HG03469 (cell line): Measurements from ENCODE around the gene TMEM59.
"Not testable (repeated sequence)": the region's sequence is repeated elsewhere in the genome, so short reads cannot be mapped to it uniquely, and the experiment has no call there.

Experiments used
- ATAC-seq: cut with Tn5 transposase; IDR thresholded peaks from one replicate; pipeline ENCODE4 v1.9.1; 2021; ENCODE audit warnings: mild to moderate bottlenecking, moderate library complexity, moderate number of reproducible peaks; ENCODE audit not compliant: unreplicated experiment

Gene TMEM59, protein sequence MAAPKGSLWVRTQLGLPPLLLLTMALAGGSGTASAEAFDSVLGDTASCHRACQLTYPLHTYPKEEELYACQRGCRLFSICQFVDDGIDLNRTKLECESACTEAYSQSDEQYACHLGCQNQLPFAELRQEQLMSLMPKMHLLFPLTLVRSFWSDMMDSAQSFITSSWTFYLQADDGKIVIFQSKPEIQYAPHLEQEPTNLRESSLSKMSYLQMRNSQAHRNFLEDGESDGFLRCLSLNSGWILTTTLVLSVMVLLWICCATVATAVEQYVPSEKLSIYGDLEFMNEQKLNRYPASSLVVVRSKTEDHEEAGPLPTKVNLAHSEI

DNA sequence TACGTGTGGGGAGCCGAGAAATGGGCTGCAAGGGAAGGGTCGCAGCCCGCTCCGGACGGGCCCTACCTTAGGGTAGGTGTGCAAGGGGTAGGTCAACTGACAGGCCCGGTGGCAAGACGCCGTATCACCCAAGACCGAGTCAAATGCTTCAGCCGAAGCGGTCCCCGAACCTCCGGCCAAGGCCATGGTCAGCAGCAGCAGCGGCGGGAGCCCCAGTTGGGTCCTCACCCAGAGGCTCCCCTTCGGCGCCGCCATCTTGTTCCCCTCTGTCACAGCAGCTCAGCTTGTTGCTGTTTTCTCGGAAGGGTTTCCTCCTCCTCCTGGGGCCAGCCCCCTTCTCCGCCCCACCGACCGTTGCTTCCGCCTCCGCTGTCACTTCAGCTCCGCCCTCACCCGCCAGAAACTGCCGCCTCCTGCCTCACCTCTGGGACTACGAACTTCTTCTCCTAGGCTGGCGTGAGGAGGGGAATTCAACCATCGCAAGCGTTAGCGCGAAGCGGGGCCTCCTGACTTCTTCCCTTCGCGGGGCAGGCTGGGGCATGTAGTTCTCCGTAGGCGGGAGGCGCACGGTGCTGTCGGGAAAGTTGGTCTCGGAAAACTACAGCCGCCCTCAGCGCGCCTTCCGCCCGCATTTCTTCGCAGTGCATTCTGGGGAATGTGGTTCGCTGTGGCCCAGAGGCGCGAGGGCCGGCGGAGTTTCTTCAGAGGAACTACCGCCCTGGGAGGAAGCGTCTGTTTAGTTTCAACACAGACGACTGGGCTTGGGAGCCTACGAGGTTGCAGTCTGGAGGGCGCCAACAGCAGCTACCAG is at the start of gene TMEM59, which contains the start of gene TCEANC2:
TSS of gene TMEM59 (minus strand) at position 271 of the 811 bp plus-strand sequence. CDS start at position 255, 16 bp downstream.
TSS of gene TCEANC2 (plus strand) at position 675 of the 811 bp plus-strand sequence. CDS start 815 bp downstream, outside the sequence.
- ATAC-seq: peak; percentile 85

DNA sequence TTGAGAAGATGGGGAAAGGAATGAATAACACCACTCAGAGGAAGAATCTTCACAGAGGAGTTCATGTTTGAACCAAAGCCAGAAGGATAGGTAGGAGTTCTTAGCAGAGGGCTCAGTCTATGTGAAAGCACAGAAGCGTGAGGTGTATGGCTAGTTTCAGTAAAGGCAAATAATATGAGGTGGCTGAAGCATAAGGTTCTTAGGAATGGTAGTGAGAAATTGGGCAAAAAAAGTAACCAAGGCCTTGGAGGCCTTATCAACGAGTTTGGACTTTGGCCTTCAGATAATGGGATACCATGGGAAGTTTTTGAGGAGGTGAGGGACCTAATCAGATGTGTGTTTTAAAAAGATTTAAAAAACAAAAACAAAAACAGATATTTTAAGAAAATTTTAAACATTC is 47.5 kb upstream of the TMEM59 start:
- no peak for ATAC-seq

DNA sequence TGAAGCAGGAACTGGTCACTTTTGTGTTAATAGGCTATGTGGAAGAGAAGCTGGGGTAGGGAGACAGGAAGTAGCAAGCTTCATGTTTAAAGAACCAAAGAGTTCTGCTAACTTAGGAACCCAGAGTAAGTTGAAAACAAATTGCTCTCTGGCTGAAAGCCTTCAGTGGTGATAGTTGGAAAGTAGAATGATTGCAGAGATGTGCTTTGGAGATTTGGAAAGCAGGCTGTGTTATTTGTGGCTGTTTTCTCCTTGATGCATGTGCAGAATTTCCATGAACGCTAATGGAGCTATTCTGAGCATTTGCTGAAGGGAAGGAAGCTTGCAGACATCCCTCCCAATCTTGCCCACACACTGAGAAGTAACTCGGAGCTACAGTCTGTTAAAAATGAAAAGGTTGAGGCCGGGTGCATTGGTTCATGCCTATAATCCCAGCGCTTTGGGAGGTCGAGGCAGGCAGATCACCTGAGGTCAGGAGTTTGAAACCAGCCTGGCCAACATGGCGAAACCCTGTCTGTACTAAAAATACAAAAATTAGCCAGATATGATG is 46.1 kb upstream of the TMEM59 start:
- ATAC-seq: no peak

DNA sequence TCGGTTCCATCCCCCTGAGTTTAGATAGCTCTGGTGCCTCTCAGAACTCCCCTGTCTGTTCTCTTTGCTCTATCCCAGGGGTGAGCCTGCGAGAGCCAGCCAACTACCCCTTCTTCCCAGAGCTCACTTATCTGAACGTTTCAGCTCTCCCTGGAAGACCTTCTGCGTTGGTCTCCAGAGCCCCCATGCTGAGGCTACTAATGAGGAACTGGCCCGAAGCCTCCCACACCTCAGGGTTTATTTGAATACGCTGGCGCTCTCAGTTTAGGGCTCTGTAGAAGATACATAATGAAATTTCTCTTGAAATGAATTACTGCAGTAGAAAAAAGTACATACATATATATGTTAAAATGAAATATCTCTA is 43.9 kb upstream of the TMEM59 start:
- ATAC-seq: no peak

GRCh38 chr1:54096227-54096876 is 43.3 kb upstream of the TMEM59 start:
- no peak for ATAC-seq

GRCh38 chr1:54095546-54096226 is 42.7 kb upstream of the TMEM59 start:
- no peak for ATAC-seq

- not testable (repeated sequence) for ATAC-seq
Measured at GRCh38 chr1:54094730-54095105, 41.7 kb upstream of the TMEM59 start.

DNA sequence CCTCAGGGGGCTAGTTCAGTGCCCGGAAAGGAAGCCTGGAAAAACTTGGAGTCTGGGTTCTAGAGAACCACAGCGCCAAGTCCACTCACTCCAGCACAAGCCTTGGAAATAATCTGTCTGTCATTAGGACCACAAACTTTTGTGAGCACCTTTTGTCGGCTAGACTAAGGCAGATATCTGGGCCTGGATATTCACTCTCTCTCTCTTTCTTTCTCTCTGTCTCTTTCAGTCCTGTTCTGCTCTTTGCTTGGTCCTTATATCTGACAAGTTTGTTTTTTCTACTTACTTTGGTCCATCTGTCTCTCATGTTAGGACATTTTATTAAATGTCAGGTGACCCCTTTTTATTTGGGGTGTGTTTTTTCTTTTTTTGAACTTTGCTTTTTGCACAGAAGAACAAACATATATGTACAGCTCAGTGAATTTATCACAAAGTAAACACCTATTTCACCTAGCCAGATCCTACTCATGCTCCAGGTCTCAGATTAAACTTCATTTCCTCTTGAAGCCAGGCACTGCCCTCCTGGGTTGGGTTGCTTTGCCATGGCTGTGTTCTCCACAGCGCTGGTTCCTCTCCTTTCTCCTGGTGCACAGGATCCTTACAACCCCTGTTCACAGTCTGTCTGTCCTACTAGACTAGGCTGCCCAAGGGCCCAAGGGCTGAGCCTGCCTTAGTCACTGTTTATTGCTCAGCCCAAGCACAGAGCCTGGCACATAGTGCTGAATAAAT is 41.2 kb upstream of the TMEM59 start:
- ATAC-seq: no peak

GRCh38 chr1:54091666-54092065 is 38.7 kb upstream of the TMEM59 start:
- ATAC-seq: no peak

DNA sequence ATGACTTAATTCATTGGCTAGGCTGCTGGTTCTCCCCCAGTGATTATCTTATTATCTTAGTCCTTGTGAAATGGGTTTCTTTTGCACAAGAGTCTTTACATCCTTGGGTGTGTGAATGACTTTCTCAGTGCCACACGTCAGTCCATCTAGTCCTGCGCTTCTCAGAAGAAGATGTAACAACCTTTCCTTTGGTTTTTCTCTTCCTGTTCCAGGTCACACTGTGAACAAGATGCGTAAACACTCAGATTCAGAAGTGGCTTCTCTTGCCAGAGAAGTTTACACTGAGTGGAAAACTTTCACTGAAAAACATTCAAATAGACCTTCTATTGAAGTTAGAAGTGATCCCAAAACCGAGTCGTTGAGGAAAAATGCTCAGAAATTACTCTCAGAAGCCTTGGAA is 35.4 kb upstream of the TMEM59 start:
- no peak for ATAC-seq

GRCh38 chr1:54086754-54087153 is 33.8 kb upstream of the TMEM59 start:
- ATAC-seq: no peak

- no peak for ATAC-seq
Measured at GRCh38 chr1:54084794-54085193, 31.8 kb upstream of the TMEM59 start.

GRCh38 chr1:54081306-54082270 is 28.6 kb upstream of the TMEM59 start:
- ATAC-seq: peak; percentile 54

- no peak for ATAC-seq
Measured at GRCh38 chr1:54080598-54081049, 27.6 kb upstream of the TMEM59 start.

DNA sequence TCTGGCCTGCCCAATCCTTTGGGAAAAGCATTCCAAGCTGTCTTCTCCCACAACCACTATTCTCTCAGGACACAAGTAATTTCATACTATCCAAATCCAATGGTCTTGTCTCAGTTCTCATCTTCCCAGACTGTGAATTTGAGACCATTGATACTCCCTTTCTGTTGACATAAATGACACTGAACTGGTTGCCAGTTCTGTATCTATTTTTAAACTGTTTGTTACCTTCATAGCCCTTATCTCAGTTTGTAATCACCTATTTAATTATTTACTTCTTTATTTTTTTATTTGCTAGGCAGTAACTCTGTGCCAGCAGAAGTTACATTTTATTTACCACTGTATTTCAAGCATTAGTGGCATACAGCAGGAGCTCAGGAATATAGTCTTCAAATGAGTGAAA is 24.4 kb upstream of the TMEM59 start:
- no peak for ATAC-seq

DNA sequence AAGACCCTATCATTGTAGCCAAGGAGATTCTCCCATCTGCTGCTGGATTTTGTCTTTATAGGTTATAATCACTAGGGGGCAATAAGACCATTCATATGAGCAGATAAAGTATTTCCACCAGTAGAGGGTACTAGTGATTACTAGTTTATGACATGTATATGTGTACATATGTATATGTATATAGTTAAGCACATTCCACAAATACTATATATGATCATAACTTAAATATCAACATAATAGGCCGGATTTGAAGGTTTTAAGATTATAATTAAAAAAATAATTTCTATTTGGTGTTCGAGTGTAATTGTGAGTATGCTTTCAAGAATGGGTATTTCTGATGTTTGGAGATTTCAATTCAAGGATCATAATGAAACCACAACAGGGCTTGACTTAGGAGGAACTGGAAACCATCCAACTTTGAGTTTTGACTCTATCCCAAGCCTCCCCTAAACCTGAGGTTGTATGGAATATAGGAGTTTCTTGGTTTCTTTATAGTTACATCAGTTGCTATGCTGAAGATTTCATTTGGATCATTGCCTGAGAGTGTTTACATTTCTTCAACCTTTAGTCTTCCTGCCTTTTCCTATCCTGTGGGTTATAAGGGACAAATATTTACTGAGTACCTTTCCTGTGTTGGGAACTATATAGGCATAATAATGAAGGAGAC is 17.3 kb upstream of the TMEM59 start:
- no peak for ATAC-seq

DNA sequence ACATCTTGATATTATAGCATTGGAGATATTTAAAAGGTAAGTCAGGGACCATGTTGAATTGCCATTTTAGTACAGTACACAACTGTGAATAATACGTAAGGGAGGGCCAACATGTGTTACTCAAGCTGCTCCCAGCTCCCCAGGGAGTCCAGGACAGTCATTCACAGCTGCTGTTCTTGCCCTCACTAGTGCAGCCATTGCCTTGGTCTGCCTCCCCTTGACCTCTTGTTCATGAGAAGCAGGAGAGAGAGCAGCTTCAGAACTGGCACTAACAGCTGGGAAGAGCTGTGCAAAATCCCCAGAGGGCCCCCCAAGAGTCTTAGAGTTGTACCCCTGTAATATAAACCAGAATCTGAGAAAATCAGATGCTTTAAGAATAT is 16.8 kb upstream of the TMEM59 start:
- no peak for ATAC-seq

GRCh38 chr1:54064299-54064698 is 11.3 kb upstream of the TMEM59 start:
- ATAC-seq: no peak

DNA sequence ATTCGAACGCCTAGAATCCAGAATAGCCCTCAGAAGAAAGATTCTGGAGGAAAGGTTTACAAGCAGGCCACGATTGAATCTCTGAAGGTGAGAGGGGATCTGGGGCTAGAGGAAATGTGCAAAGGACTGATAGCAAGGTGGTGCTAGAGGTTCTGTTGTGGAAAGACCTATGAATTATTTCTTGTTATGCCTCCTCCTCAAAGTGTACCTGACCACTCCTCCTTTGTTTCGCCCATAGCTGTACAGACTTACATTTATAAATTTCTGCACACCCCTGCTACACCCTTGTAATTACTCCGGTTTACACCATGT is 1.4 kb upstream of the TMEM59 start:
- no peak for ATAC-seq
